Measurements from ENCODE around the gene PPP1R3D.

DNA sequence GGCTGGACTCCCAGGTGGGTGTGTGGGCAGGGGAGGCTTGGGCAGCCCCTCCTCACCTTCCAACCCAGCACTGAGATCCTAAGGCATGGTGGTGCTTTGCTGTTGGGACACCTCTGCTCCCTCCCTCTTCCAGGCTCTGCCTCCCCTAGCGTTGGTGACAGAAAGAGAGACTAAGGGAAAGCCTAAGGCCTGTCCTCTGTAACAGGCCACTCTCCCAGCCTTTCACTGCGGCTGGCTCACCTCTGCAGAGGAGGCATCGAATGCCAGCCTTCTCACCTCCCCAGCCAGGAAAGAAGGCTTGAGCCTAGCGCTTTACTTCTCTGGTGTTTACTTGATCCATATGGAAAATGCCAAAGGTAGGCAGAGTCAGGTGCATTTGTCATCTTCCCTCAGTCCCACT is 14.6 kb upstream of the PPP1R3D start:
- TF ChIP-seq EP300 (IDR thresholded peaks at IDR 0.05; ENCODE audit: borderline replicate concordance in 1 of 2, control insufficient read depth in 1 of 2, low read depth in 2 of 2, low read length in 2 of 2): no peak
- no peak for TF ChIP-seq IKZF1 (conservative IDR thresholded peaks at IDR 0.05)
- TF ChIP-seq POLR2A (IDR thresholded peaks at IDR 0.05; ENCODE audit: low read depth, low read length): no peak
- no peak for TF ChIP-seq EZH2 (IDR thresholded peaks at IDR 0.05; ENCODE audit: borderline replicate concordance, control insufficient read depth, low read depth, low read length)
- TF ChIP-seq CHD2 (IDR thresholded peaks at IDR 0.05; ENCODE audit: borderline replicate concordance, low read depth, low read length): no peak

Data from GM12878 (cell line).